ENCODE measurements around the gene WDR45B. TPM values are rescaled to one million over a fixed set of nuclear protein-coding genes. Genes with fewer than 3 reads are reported as not detected.

Gene WDR45B
- total and polyA plus RNA-seq, 2 donors (not counting 3 experiments of a cell fraction or from before 2014, with no cell fraction given) = 62.0 to 76.7 TPM

DNA sequence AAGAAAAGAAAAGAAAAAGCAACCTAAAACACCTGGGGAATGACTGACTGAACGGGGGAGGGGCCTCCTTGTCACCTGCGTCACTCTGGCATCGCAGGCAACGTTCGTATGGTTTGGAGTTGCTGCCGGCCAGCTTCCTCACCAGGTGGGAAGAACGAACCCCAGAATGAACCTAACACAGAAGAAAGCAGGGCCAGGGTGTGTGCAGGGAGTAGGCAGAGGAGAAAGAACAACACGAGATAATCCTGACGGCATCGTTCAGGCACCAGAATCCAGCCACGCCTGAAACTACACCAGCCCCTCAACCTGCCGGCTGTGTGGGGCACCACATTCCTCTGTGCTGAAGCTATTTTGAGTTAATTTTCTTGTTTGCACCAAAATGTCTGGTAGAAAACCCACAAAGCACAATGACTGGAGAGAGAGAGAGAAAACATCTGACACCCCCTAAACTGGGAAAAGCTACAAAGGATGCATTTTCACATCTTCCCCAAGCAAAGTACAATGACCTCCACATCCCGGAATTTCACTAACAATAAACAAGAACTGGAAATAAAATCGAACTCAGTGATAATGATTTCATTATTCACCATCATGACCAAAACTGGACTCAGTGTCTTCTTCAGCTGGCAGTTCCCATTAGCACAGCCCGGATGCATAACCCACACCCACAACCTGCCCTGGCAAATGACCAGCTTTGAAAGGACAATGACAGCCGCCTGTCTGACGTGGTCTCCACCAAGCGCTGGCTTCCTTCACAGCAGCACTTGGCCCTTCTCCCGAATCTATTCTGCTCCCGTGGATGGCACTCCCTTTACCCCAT, 26.6 kb upstream of the WDR45B start:
- intact Hi-C loops (cut with micrococcal nuclease) (no loop called here), dilution Hi-C loops (cut with MboI; ENCODE audit: extremely low pct_ligation_motif_present, low sequenced_read_pairs) (no loop called here)
- no TSS peak for BruUV-seq (replicated peaks)
- Histone ChIP-seq H3K4me1 (ENCODE audit: control insufficient read depth, extremely low read depth, insufficient read depth, low read length) (no peaks in the 10 kb centered on the region), H3K4me3 (replicated peaks in 1 of 3; ENCODE audit: insufficient read depth in 1 of 3, low read depth in 1 of 3, low read length in 3 of 3) (no peak overlapping the region), H4K20me1 (replicated peaks; ENCODE audit: control insufficient read depth, extremely low read depth, insufficient read depth, low read length) (no peaks in the 10 kb centered on the region), H3K79me2 (ENCODE audit: control insufficient read depth, insufficient read depth, low read length) (no peaks in the 10 kb centered on the region), H3K27me3 (ENCODE audit: control insufficient read depth in 2 of 2, insufficient read depth in 2 of 2, low read length in 2 of 2) (no peaks in the 10 kb centered on the region), H3K4me2 (ENCODE audit: insufficient read depth, low read length) (no peak overlapping the region), H2AFZ (ENCODE audit: low read depth, low read length) (no peak overlapping the region), H3K9me1 (replicated peaks; ENCODE audit: control insufficient read depth, extremely low read depth, insufficient read depth, low read length) (no peaks in the 10 kb centered on the region), H3K9me3 (replicated peaks; ENCODE audit: control insufficient read depth, insufficient read depth, low read length) (no peaks in the 10 kb centered on the region), H3K9ac (replicated peaks; ENCODE audit: extremely low read depth, insufficient read depth, low read length) (no peak overlapping the region), H3K36me3 (ENCODE audit: control insufficient read depth in 2 of 2, extremely low read depth in 1 of 2, insufficient read depth in 2 of 2, low read length in 2 of 2) (no peaks in the 10 kb centered on the region), H3K27ac (ENCODE audit: insufficient read depth, low read depth, low read length) (no peak overlapping the region)
- POLR2A ChIA-PET = no interaction called here
- CTCF ChIA-PET = interaction anchor here (0.9 kb wide), 1 partner anchor 98 kb away, joined by 3 read pairs; no protein-coding TSS in a partner anchor
- FAIRE-seq (no peak), DNase-seq (ENCODE audit: low read depth, low spot score) (no peak)
- TF ChIP-seq, protein P1, sequence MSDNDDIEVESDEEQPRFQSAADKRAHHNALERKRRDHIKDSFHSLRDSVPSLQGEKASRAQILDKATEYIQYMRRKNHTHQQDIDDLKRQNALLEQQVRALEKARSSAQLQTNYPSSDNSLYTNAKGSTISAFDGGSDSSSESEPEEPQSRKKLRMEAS (IDR thresholded peaks at IDR 0.05; ENCODE audit: insufficient read depth, insufficient read length) = no peak
- TF ChIP-seq POLR2AphosphoS5 (IDR thresholded peaks at IDR 0.05; ENCODE audit: insufficient read depth, low read depth, low read length) (no peak), GATA2 (IDR thresholded peaks at IDR 0.05; ENCODE audit: insufficient read depth, insufficient read length, low read depth, low read length) (no peak), POLR2A (IDR thresholded peaks at IDR 0.05; ENCODE audit: low read depth, low read length) (no peak), JUN (IDR thresholded peaks at IDR 0.05; ENCODE audit: borderline replicate concordance, insufficient read depth, insufficient read length, low read depth) (no peak), CTCF (IDR thresholded peaks at IDR 0.05; ENCODE audit: extremely low read depth in 1 of 2, insufficient read depth in 1 of 2, low read depth in 1 of 2, low read length in 2 of 2) (no peak), MYC (IDR thresholded peaks at IDR 0.05; ENCODE audit: low read depth, low read length) (no peak), FOS (IDR thresholded peaks at IDR 0.05; ENCODE audit: borderline replicate concordance, insufficient read depth, low read length) (no peak), EZH2 (IDR thresholded peaks at IDR 0.05; ENCODE audit: borderline replicate concordance, low read depth, low read length, severe bottlenecking) (no peak)
